Coronary artery (tissue), 2 donors: ENCODE measurements around the gene NTM.

Source experiments
- DNase-seq: peaks from one replicate; pipeline ENCODE4 v3.0.0-alpha.2; 2017; ENCODE audit warnings: low spot score
- H3K27ac ChIP-seq, 2 donors: fragments of 200-600 bp; sonication (generic); one replicate each; pipeline ENCODE4 v1.5.1; 2016 to 2019
- H3K4me3 ChIP-seq: fragments of 200-600 bp; sonication (generic); 2 replicates; pipeline ENCODE4 v1.5.1; 2016; ENCODE audit warnings: mild to moderate bottlenecking, moderate library complexity
- CTCF ChIP-seq: fragments of 200-600 bp; sonication (generic); IDR thresholded peaks from one replicate; pipeline ENCODE4 v1.5.1; 2019; ENCODE audit warnings: antibody characterized with exemption

Gene NTM

GRCh38 chr11:131854391-131854790, 484.0 kb downstream of the NTM start:
- no peak for DNase-seq
- TF ChIP-seq CTCF, result no peak
- Histone ChIP-seq H3K27ac (no peak overlapping the region), H3K4me3 (no peak overlapping the region)

- no peak for DNase-seq
- H3K27ac ChIP-seq, result no peak overlapping the region
- H3K4me3 ChIP-seq, result no peak overlapping the region
- TF ChIP-seq CTCF, result no peak
Measured at GRCh38 chr11:131855320-131855719, 484.9 kb downstream of the NTM start.

- TF ChIP-seq CTCF, result no peak
- Histone ChIP-seq H3K27ac (no peak overlapping the region), H3K4me3 (no peak overlapping the region)
- no peak for DNase-seq
Measured at GRCh38 chr11:131857246-131857645, 486.8 kb downstream of the NTM start.

- H3K4me3 ChIP-seq, result no peak overlapping the region
- TF ChIP-seq CTCF, result no peak
- no peak for DNase-seq
- H3K27ac ChIP-seq, result no peak overlapping the region
Measured at GRCh38 chr11:131858505-131858904, 488.1 kb downstream of the NTM start.

GRCh38 chr11:131859538-131860210, 489.3 kb downstream of the NTM start:
- H3K4me3 ChIP-seq, result no peak overlapping the region
- no peak for TF ChIP-seq CTCF
- no peak overlapping the region for H3K27ac ChIP-seq
- DNase-seq, result no peak

GRCh38 chr11:131864228-131864627, 493.8 kb downstream of the NTM start:
- TF ChIP-seq CTCF, result no peak
- H3K4me3 ChIP-seq, result no peak overlapping the region
- DNase-seq, result no peak
- H3K27ac ChIP-seq, result no peak overlapping the region

GRCh38 chr11:131865860-131866259, 495.4 kb downstream of the NTM start:
- H3K4me3 ChIP-seq, result no peak overlapping the region
- no peak for DNase-seq
- TF ChIP-seq CTCF, result no peak
- no peak overlapping the region for H3K27ac ChIP-seq
